Measurements from ENCODE around the gene RERE. TPM values are rescaled to one million over a fixed set of nuclear protein-coding genes. Genes with fewer than 3 reads are reported as not detected.

The RERE gene
- total RNA-seq, 2 donors from 2014 or later = 207 to 322 TPM

GRCh38 chr1:8640950-8641349 is 176.5 kb downstream of the RERE start:
- Histone ChIP-seq H3K4me3 (no peak overlapping the region), H3K36me3 (no peaks in the 10 kb centered on the region), H3K9me3 (no peaks in the 10 kb centered on the region), H3K27ac (no peak overlapping the region), H3K4me1 (replicated peaks) (peaks cover 9% of the 10 kb centered on the region), H3K27me3 (replicated peaks; ENCODE audit: insufficient read depth) (no peaks in the 10 kb centered on the region)
- TF ChIP-seq, protein P1, sequence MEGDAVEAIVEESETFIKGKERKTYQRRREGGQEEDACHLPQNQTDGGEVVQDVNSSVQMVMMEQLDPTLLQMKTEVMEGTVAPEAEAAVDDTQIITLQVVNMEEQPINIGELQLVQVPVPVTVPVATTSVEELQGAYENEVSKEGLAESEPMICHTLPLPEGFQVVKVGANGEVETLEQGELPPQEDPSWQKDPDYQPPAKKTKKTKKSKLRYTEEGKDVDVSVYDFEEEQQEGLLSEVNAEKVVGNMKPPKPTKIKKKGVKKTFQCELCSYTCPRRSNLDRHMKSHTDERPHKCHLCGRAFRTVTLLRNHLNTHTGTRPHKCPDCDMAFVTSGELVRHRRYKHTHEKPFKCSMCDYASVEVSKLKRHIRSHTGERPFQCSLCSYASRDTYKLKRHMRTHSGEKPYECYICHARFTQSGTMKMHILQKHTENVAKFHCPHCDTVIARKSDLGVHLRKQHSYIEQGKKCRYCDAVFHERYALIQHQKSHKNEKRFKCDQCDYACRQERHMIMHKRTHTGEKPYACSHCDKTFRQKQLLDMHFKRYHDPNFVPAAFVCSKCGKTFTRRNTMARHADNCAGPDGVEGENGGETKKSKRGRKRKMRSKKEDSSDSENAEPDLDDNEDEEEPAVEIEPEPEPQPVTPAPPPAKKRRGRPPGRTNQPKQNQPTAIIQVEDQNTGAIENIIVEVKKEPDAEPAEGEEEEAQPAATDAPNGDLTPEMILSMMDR (IDR thresholded peaks at IDR 0.05) = no peak
- no peak for TF ChIP-seq POLR2AphosphoS5 (IDR thresholded peaks at IDR 0.05)
- TF ChIP-seq POLR2A (IDR thresholded peaks at IDR 0.05) = no peak
- DNase-seq (ENCODE audit: low spot score) = no peak
- intact Hi-C loops (cut with DNase I) = no loop called here
- WGBS = 47% methylated on average over 1 of the region's 1 CpG

- Histone ChIP-seq H3K4me3 (no peak overlapping the region), H3K4me1 (replicated peaks) (peaks cover 9% of the 10 kb centered on the region), H3K9me3 (no peaks in the 10 kb centered on the region), H3K36me3 (no peaks in the 10 kb centered on the region), H3K27me3 (replicated peaks; ENCODE audit: insufficient read depth) (no peaks in the 10 kb centered on the region), H3K27ac (no peak overlapping the region)
- DNase-seq (ENCODE audit: low spot score) = no peak
- 89% methylated on average over 5 of the region's 5 CpGs for WGBS
- TF ChIP-seq, protein P1 (IDR thresholded peaks at IDR 0.05) = no peak
- TF ChIP-seq POLR2AphosphoS5 (IDR thresholded peaks at IDR 0.05) = no peak
- no peak for TF ChIP-seq POLR2A (IDR thresholded peaks at IDR 0.05)
- intact Hi-C loops (cut with DNase I) = no loop called here
Measured at GRCh38 chr1:8639148-8639547, 178.3 kb downstream of the RERE start.

GRCh38 chr1:8633741-8634501 is 183.5 kb downstream of the RERE start:
- intact Hi-C loops (cut with DNase I) = no loop called here
- WGBS = 90% methylated on average over 5 of the region's 5 CpGs
- TF ChIP-seq POLR2AphosphoS5 (IDR thresholded peaks at IDR 0.05) (no peak), POLR2A (IDR thresholded peaks at IDR 0.05) (no peak)
- TF ChIP-seq, protein P1 (IDR thresholded peaks at IDR 0.05) = no peak

GRCh38 chr1:8632102-8632501 is 185.3 kb downstream of the RERE start:
- Histone ChIP-seq H3K27ac (no peak overlapping the region), H3K36me3 (no peaks in the 10 kb centered on the region), H3K9me3 (no peaks in the 10 kb centered on the region), H3K4me3 (no peak overlapping the region), H3K4me1 (replicated peaks) (peaks cover 14% of the 10 kb centered on the region), H3K27me3 (replicated peaks; ENCODE audit: insufficient read depth) (no peaks in the 10 kb centered on the region)
- TF ChIP-seq, protein P1 (IDR thresholded peaks at IDR 0.05) = no peak
- TF ChIP-seq POLR2A (IDR thresholded peaks at IDR 0.05) = no peak
- TF ChIP-seq POLR2AphosphoS5 (IDR thresholded peaks at IDR 0.05) = no peak
- DNase-seq (ENCODE audit: low spot score) = no peak
- 50% methylated on average over 4 of the region's 4 CpGs for WGBS
- intact Hi-C loops (cut with DNase I) = no loop called here

More at GRCh38 chr1:8633741-8634501, 183.5 kb downstream of the RERE start:
- H3K27me3 ChIP-seq (replicated peaks; ENCODE audit: insufficient read depth) = no peaks in the 10 kb centered on the region
- H3K4me3 ChIP-seq = no peak overlapping the region
- DNase-seq (ENCODE audit: low spot score) = no peak
- no peaks in the 10 kb centered on the region for H3K9me3 ChIP-seq
- H3K4me1 ChIP-seq (replicated peaks) = peaks cover 14% of the 10 kb centered on the region
- no peaks in the 10 kb centered on the region for H3K36me3 ChIP-seq
- no peak overlapping the region for H3K27ac ChIP-seq

- DNase-seq (ENCODE audit: low spot score) = no peak
- H3K36me3 ChIP-seq = no peaks in the 10 kb centered on the region
- intact Hi-C loops (cut with DNase I) = no loop called here
- peak overlapping the region in 1 of 2 donors; percentile 17 for H3K27ac ChIP-seq
- 79% methylated on average over 3 of the region's 3 CpGs for WGBS
- no peak overlapping the region for H3K4me3 ChIP-seq
- peaks cover 14% of the 10 kb centered on the region for H3K4me1 ChIP-seq (replicated peaks)
- no peaks in the 10 kb centered on the region for H3K9me3 ChIP-seq
- TF ChIP-seq, protein P1 (IDR thresholded peaks at IDR 0.05) = no peak
- no peak for TF ChIP-seq POLR2A (IDR thresholded peaks at IDR 0.05)
- TF ChIP-seq POLR2AphosphoS5 (IDR thresholded peaks at IDR 0.05) = no peak
- H3K27me3 ChIP-seq (replicated peaks; ENCODE audit: insufficient read depth) = no peaks in the 10 kb centered on the region
Measured at GRCh38 chr1:8631163-8631562, 186.3 kb downstream of the RERE start.
